NCI-H1105 treated with DMSO at 0.1 percent for 48 hours (cell line): ENCODE data around the gene BCKDHB.
"Not testable (repeated sequence)": the region's sequence is repeated elsewhere in the genome, so short reads cannot be mapped to it uniquely, and the experiment has no call there.

ENCODE experiments used
- DNase-seq: peaks from one replicate; lab custom pipeline; 2025; lab: John Stamatoyannopoulos, UW

Gene BCKDHB

DNA sequence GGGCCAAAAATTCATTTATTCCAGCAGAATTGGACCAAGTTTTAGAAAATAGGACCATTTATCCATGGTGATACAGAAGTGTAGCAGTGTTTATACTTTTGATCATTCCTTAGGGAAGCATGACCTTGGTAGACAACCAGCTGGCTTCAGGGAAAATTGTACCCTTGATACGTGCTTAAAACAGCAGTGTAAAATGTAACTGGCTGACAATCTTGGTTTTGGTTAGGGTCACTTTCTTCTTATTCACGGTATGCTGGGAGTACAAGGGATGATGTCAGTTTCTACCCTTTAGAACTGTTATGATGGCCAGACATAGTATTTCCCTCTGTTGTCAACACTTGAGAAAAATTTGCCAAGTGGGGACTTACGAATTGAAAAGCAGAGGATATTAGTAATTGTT, 157.1 kb downstream of the BCKDHB start:
- DNase-seq = no peak

DNA sequence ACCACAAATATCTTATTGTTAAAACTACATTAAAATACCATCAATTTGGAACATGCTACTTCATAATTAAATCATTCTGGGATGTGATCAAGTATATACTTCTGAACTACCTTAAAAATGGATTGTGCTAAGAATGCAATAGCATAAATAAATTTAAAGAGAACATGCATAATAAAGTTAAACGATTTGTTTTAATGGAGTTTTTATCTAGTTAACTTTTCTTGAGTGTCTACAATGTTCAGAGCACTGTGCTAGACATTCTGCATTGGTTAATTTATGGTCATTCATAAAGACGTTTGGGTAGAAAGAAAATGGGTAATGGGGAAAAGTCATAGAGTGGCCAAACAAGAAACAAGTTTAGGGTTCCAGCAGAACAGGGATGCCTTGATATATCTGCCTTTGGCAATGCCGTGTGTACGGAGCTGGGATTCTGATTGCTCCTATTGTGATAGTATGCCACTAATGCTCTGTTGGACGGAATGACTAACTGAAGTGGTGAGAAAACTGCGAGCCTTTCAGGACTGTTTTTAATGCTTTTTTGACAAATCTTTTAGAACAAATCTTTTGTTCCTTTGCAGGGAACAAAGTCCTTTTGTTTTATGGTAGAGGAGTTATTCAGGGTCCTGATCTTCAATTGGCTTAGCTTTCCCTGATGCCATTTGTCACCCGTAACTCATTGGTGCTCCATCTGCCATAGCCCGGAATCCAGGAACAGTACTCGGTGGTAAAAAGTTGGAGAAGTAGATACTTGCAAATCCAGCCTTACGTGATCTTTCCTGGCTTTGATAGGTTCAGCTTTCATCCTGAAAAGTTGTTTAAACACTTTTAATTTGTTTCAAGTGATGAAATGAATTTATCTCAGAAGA, 162.6 kb downstream of the BCKDHB start:
- DNase-seq = no peak

GRCh38 chr6:80271074-80271473, 164.6 kb downstream of the BCKDHB start:
- no peak for DNase-seq

DNA sequence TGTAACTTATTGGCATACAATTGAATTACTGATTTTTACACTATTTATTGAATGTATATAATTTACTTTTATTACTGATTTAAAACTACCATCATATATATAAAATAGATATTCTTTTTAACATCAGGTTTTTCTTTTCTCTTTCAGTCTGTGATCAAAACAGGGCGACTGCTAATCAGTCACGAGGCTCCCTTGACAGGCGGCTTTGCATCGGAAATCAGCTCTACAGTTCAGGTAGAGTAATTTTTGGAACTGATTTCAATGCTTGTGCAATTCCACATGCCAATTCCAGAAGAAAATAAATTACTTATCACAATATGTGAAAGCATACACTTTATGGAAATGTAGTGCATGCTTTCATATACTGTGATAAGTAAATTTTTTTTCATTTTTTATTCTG, 166.5 kb downstream of the BCKDHB start:
- no peak for DNase-seq

DNA sequence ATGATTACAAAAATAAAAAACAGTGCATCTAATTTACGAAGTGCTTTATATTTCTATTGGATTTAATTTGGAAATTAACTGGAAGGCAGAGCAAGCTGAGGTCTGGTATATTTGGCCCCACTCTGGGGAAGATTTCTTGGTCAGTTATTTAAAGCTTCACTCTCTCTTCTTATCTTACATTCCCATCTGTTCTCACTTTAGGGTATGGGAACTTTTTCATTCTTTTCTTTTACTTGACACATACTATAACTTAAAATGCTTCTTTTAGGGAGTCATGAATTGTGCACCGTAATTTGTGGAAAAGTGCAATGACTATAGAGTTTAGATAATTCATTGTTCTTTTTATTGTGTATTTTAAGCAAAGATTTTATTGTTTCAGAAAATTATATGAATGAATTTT, 170.4 kb downstream of the BCKDHB start:
- no peak for DNase-seq

DNA sequence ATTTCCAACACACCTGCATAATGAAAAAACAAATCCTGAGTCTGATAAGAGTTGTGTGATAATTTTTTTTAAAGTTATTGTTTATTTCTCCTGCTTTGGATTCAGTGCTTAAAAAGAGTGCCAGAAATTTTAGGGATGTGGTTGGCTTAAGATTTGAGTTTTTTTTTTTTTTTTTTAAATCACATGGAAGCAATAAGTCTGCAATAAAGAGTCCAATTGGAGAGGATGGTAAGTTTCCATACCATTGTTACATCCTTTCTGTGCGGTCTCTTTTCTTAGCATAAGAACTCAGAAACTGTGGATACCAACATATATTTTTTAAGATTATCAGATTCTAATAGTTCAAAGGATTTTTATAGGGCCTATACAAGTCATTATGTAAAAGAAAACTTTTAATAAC, 171.0 kb downstream of the BCKDHB start:
- no peak for DNase-seq

DNA sequence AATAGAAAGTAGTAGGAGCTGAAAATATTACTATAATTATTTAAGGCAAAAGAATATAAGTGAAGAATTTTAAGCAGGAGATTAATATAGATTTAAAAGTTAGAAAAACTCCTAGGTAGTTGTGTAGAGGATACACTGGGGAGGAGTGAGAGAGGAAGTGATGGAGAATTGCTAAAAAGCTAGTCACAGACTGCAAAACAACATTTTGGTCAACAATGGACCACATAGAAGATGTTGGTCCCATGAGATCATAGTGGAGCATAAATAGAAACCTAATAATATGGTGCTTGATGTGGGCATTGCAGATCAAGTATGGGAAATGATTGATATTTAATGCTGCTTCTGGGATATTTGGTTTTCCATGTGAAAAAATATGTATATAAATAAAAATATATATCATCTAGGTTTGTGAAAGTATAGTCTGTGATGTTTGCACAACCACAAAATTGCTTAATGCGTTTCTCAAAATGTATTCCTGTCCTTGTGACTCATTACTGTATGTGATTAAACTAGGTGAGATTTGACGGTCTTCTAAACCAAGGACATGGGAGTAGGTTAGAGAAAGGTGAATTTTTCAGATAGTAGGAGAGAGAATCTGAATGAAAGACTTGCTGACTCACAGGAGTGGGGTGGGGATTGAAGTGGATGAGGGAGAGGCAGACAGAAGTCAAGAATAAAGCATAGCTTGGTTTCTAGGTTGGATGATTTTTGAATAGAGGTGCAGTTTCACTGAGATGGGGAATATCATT, 174.0 kb downstream of the BCKDHB start:
- DNase-seq = no peak

GRCh38 chr6:80282913-80283554, 176.6 kb downstream of the BCKDHB start:
- no peak for DNase-seq

DNA sequence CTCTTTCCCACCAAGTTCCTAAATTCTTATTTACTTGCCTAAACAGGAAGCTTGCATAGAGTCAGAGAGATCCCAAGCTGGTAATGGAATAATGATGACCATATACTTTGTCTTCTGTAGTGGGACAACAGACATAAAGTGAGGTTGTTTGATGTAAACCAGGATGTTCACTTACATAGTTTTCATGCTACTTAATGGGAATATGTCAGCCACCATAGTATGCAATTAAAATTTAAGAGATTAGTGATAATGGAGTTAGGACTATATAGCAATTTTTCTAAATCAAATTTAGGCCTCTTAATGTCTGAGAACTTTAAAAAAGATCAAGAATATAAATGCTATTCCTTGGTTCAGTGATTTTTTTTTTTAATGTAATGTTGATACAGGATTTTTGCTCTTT, 180.6 kb downstream of the BCKDHB start:
- DNase-seq = no peak

GRCh38 chr6:80287607-80288006, 181.1 kb downstream of the BCKDHB start:
- no peak for DNase-seq

DNA sequence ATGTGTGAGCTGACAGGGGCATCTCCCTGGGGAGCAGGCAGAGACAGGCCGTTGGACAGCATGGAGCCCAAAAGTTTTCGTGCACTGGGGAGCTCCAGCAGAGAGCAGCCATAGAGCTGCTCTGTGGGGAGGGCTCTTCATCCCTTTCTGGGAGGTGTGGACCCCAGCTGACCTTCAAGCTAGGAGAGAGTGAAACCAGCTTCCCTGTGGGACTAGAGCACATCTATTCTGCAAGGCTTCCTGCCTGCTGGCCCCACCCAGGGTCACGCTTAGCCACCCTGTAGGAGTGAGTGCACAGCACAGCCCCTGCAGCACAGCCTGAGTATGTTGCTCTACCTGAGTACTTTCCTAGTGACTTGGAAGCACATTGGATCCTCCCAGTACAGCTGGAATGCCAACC, 183.3 kb downstream of the BCKDHB start:
- no peak for DNase-seq

DNA sequence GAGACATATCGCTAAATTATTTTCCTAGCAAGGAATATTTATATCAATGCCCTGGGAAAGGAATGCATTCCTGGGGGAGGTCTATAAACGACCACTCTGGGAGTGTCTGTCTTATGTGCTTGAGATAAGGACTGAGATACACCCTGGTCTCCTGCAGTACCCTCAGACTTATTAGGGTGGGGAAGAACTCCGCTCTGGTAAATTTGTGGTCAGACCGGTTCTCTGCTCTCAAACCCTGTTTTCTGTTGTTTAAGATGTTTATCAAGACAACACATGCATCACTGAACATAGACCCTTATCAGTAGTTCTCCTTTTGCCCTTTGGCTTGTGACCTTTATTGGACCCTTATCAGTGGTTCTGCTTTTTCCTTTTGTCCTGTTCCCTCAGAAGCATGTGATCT, 188.1 kb downstream of the BCKDHB start:
- not testable (repeated sequence) for DNase-seq

GRCh38 chr6:80302716-80303115, 196.2 kb downstream of the BCKDHB start:
- DNase-seq = no peak

GRCh38 chr6:80304014-80304413, 197.5 kb downstream of the BCKDHB start:
- no peak for DNase-seq

GRCh38 chr6:80314531-80314930, 208.1 kb downstream of the BCKDHB start:
- DNase-seq = no peak

DNA sequence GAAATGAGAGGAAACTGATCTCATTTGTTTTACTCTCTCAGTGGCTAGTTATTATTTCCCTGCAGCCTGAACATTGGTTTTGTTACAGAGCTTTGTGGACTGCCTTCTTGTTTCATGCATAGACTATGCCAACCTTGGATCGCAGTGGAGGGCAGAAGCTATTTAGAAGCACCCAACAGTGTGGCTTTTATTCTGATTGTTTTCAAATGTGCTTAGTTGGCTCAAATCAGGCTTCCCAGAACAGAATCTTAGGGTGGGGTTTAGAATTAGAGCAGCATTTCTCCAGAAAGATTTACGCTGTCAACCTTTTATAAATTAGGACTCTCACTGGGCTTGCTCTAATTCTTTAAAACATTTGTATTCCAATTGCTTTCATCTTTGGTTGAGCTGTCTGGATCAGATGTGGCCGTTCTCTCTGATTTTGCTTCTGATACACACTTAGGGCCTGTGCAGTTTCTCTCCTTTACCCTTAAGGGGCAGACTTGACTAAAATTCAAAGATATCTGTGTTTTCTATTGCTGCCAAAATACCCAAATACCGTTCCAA, 210.3 kb downstream of the BCKDHB start:
- no peak for DNase-seq

GRCh38 chr6:80319196-80319595, 212.7 kb downstream of the BCKDHB start:
- DNase-seq = no peak

- no peak for DNase-seq
These were observed 214.5 kb downstream of the BCKDHB start for GRCh38 chr6:80321011-80321410.

- DNase-seq = no peak
These were observed 219.3 kb downstream of the BCKDHB start for GRCh38 chr6:80325742-80326141.

GRCh38 chr6:80328652-80329051, 222.2 kb downstream of the BCKDHB start:
- DNase-seq = no peak

- no peak for DNase-seq
These were observed 223.0 kb downstream of the BCKDHB start for GRCh38 chr6:80329496-80329895.

GRCh38 chr6:80330961-80331360, 224.5 kb downstream of the BCKDHB start:
- no peak for DNase-seq

- DNase-seq = peak; percentile 91
These were observed 225.1 kb downstream of the BCKDHB start for GRCh38 chr6:80331522-80331921.
